ENCODE data around the gene PRKAR1B.

Gene PRKAR1B

GRCh38 chr7:516606-517456 lies 210.2 kb downstream of the PRKAR1B start:
- DNase-seq, result no peak

DNA sequence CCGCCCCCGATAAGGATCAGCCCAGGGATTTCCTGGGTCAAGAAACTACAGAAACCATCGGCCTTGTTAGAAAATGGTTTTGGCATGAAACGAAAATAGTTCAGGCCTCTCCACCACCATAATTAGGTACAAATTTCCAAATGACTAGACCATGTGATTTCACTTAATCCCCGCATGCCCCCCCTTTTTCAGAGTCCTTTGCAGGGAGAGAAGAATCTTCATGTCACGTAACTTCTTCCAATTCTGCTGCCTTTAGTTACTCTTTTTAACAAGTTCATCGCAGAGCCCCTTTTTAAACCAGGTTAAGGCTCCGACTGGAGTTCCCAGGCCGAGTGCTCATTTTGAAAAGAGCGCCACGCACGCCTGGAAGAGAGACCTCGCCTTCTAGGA lies 210.9 kb downstream of the PRKAR1B start:
- no peak for DNase-seq

- no peak for DNase-seq
Measured at GRCh38 chr7:515628-516027, 211.5 kb downstream of the PRKAR1B start.

DNA sequence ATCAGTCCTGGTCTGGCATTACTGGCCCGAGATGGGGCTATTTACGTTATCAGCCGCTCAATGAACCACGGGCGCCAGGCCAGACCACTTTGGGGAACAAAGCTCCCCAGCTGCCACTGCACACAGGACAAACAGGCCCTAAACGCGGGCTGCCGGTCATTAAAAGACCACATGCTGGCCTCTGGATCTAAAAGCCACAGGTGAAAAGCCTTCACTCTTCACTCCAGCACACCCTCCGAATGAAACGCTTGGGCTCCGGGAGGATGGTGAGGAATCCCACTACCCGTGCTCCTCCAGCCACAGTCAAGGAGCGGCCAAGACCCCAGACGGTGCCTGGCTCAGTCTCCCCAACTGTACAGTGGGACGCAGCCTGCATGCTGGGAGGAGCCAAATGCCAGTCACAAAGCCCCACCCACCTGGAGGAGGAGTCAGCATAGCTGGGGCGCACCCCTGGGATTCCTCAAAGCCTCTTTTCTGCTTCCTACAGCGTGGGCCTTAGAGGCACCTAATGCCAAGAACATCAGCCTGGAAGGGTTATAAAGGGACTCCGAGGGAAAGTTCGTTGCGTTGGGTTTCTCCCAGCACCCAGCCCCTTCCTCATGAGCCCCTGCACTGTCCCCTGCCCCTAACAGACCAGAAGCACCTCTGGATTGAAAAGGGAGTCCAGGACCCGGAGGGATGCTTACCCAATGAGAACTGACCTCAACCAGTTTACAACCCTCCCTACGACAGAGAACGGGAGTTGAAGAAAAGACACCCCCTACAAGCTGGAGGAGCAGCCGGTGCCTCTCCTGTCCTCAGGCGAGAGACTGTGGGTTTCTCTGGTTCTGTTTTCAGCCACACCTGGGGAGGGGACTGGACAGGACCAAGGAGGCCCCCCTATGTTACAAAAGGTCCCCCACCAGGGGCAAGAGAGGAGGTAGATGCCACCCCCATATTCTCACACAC lies 212.2 kb downstream of the PRKAR1B start:
- DNase-seq, result no peak

DNA sequence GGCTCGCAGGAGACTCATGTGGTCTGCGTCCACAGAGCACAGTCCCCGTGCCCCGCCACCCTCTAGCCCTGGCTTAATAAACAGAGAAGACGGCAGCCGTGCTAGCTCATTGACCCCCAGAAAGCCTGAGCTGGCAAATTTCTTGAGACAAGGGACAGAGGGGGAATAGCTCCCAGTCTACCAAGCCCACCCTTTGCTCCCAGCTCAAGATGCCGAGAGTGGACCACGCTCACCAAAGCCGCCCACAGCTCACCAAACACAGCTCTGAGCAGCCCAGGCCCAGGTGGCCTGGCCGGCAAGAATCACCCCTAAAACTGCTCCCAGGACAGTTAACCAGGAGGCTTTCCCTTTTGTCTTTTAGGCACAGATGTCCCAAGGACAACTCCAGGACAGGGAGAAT lies 212.8 kb downstream of the PRKAR1B start:
- no peak for DNase-seq

GRCh38 chr7:513521-514166 lies 213.4 kb downstream of the PRKAR1B start:
- no peak for DNase-seq

DNA sequence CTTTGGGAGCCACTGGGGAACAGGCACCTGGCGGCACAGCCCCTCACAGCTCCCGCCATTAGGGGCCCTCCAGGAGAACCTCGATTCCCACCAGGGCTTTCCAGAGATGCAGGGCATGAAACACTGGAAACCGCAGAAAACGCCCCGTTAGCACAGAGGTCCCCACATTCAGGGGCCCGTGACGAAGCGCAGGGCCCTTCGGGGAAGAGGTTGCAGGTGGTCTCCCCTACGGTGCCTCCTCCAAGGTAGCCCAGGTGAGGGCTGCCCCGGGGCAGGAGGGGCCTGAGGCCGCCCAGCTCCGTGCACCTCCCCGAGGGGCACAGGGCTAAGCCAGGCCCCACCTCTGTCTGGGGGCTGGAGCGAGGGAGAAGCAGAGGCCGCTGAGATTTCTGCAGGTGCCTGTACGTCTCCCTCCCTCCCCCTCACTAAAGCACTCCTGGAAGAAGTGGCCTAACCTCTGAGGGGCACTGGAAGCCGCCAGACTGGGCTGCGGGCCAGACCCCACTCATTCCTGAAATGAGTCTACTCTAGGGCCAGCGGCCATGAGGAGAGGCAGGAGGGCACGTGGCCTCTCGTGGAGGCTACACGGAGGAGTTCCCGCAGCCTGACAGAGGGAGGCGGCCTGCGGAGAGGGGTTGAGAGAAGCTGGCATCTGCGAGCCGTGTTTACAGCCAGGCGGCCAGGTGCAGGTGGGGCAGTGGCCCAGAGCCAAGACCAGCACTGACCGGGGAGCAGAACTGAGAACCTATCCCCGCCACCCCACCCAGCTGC lies 214.4 kb downstream of the PRKAR1B start:
- DNase-seq, result no peak

DNA sequence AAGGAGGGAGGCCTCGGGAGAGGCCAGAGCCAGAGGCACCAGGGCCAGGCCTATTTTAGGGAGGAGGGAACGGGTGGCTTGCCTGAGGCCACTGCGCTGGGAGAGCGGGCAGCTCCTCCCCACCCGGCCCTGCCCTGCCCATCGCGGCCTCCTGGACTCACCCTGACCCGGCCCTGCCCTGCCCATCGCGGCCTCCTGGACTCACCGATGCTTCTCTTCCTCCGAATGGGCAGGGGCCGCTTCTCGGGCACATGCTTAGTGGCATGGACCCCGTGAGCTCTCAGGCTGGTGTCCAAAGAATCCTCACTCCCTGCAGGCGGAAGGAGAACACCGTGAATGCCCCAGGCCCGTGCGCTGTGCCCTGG lies 215.0 kb downstream of the PRKAR1B start:
- no peak for DNase-seq

- no peak for DNase-seq
Measured at GRCh38 chr7:511476-512145, 215.5 kb downstream of the PRKAR1B start.

DNA sequence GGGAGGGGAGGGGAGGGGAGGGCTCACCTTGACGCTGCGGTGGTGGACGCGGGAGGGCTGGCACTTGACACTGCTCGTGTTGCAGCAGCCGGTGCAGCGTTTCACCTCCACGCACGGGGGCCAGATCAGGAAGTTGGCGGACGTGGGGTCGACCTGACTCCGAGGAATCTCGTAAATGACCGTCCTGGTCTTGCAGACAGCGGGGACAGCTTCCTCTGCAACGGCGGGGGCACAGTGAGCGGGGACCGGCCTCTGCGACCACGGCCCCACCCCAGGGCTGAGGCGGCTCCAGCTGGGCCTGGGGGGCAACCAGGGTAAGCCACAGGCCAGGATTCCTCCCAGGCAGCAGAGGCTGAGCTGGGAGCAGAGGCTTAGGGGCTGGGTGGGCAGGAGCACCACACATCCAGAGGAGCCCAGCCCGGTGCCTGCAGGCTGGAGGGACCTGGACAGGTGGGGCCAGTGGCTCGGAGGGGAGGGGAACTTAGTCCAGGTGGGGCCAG lies 216.2 kb downstream of the PRKAR1B start:
- no peak for DNase-seq

DNA sequence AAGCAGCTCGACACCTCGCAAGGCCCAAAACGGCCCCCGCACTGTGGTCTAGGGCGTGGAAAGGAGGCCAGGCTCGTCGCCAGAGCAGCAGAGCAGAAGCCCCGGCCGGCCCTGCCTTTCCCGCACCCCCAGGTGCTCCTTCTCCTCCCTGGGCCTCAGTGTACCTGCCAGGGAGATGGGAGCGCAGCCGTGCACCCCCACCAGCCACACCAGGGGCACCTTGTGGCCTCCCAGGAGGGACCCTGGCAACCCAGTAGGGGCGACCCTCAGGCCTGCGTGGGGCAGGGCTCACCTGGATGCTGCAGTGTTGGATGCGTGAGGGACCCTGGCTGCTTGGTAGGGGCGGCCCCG lies 217.0 kb downstream of the PRKAR1B start:
- no peak for DNase-seq

- DNase-seq, result no peak
Measured at GRCh38 chr7:509426-510130, 217.5 kb downstream of the PRKAR1B start.

- DNase-seq, result no peak
Measured at GRCh38 chr7:508461-509170, 218.5 kb downstream of the PRKAR1B start.

- DNase-seq, result no peak
Measured at GRCh38 chr7:507623-508300, 219.3 kb downstream of the PRKAR1B start.

- DNase-seq, result no peak
Measured at GRCh38 chr7:506921-507622, 220.0 kb downstream of the PRKAR1B start.

DNA sequence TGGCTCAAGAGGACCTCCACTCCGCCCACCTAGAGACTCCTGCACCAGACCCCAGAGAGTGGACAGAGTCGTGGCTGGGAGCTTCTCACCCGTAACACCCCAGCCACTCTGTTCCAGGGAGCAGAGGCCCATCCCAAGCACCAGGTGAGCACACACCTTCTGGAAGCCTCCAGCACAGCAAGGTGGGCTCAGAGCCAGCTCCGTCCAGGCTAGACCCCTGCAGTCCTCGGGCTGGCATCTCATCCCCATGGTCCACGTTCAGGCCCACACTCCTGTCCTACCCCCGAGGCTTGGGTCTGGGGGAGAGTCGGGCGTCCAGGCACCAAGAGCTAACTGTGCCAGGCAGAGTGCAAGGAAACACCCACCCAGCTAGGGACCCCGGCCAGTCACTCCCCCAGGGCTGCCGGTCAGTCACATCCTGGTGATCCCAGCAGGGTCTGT lies 220.7 kb downstream of the PRKAR1B start:
- no peak for DNase-seq

DNA sequence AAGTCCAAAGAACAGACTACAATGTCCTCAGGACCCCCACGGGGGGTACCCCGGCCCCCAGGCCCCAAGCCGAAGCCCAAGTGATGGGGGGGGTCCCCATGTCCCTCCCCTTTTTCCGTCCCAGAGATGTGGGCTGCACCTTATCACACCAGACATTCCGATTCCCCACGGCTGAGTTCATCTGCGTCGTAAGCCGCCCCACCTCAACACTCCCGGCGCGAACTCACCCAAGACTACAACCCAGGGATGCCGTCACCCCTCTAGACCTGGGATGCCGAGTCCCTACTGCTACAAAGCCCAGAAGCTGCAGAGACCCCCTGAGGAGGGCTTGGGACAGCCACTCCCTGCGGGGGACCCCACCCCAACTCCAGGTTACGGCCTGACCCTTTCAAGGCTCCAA lies 221.9 kb downstream of the PRKAR1B start:
- DNase-seq, result no peak

DNA sequence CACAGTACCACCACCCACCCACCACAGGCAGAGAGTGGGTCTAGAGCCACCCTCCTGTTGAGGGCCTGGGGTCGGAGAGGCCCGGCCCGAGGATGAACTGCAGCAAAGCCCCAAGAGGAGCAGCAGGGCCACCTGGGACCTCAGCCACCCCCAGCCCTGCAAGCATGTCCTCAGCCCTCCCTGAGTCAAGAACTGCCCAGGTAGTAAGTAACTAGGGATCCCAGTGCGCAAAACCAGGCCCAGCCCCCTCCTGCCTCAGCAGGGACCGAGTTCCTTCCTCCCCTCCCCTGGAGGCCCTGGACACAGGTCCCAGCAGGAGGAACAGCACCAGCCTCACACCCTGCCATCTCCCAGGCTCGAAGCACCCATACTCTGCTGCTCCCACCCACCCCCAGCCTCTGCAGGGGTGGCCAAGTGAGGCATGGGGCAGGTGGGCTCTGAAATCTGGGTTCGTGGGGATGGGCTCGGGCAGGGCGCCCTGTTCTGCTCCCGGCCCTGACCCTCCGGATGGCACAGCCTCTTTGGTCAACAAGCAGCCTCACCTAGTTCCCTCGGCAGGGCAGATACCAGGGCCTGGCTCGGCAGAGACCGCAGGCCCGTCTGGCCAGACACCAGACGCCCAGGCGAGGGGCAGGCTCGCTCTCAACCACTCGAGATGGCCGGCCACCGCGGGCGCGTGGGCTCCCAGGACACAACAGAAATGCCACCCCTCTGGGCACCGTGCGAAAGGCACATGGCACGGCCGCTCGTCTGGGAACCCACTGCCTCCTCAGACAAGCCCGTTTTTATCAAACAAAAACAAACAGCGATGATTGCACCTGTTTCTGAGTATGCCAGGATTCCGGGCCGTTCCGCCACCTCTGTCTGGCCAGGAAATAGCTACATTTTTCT lies 222.6 kb downstream of the PRKAR1B start:
- DNase-seq, result no peak

All from CD4-positive, alpha-beta T cell treated with Interleukin-15 for 1 hour (primary cell).